HEK293 (cell line): ENCODE measurements around the gene CASKIN1.

Experiments used
- CTCF ChIP-seq: fragments of 450-650 bp; formaldehyde crosslinking; IDR thresholded peaks from 2 replicates; pipeline ENCODE4 v1.5.1; 2016; ENCODE audit warnings: missing biosample characterization, missing genetic modification characterization
- ELK4 ChIP-seq: IDR thresholded peaks from 2 replicates; pipeline ENCODE4 v1.6.1; 2011; ENCODE audit warnings: mild to moderate bottlenecking, low read depth, low read length, borderline replicate concordance
- PRDM10 ChIP-seq: fragments of 450-650 bp; formaldehyde crosslinking; IDR thresholded peaks from 2 replicates; pipeline ENCODE4 v1.5.1; 2016; ENCODE audit warnings: missing biosample characterization, missing genetic modification characterization
- RBAK ChIP-seq: fragments of 450-650 bp; formaldehyde crosslinking; IDR thresholded peaks from 2 replicates; pipeline ENCODE4 v1.5.1; 2016; ENCODE audit warnings: missing biosample characterization, missing genetic modification characterization
- YY2 ChIP-seq: fragments of 450-650 bp; formaldehyde crosslinking; IDR thresholded peaks from 2 replicates; pipeline ENCODE4 v1.5.1; 2016; ENCODE audit warnings: missing biosample characterization, missing genetic modification characterization
- ZBTB1 ChIP-seq: fragments of 450-650 bp; formaldehyde crosslinking; IDR thresholded peaks from 2 replicates; pipeline ENCODE4 v1.5.1; 2016; ENCODE audit warnings: missing biosample characterization, missing genetic modification characterization
- ZFP3 ChIP-seq: fragments of 450-650 bp; formaldehyde crosslinking; IDR thresholded peaks from 2 replicates; pipeline ENCODE4 v1.5.1; 2016; ENCODE audit warnings: low read depth, missing biosample characterization, missing genetic modification characterization
- ZFP69B ChIP-seq: fragments of 450-650 bp; formaldehyde crosslinking; IDR thresholded peaks from 2 replicates; pipeline ENCODE4 v1.5.1; 2016; ENCODE audit warnings: missing biosample characterization, missing genetic modification characterization
- ZNF280D ChIP-seq: fragments of 450-650 bp; formaldehyde crosslinking; IDR thresholded peaks from 2 replicates; pipeline ENCODE4 v1.5.1; 2016; ENCODE audit warnings: missing biosample characterization, missing genetic modification characterization
- ZNF341 ChIP-seq: fragments of 450-650 bp; formaldehyde crosslinking; IDR thresholded peaks from 2 replicates; pipeline ENCODE4; 2016; ENCODE audit warnings: low read depth, missing biosample characterization, missing genetic modification characterization

- TF ChIP-seq PRDM10 (tag by site-specific recombination) (no peak), YY2 (tag by site-specific recombination) (no peak), ZNF341 (tag by site-specific recombination) (no peak), ZFP69B (tag by site-specific recombination) (no peak), CTCF (tag by site-specific recombination) (no peak), ZBTB1 (tag by site-specific recombination) (no peak), ELK4 (no peak), RBAK (tag by site-specific recombination) (no peak), ZNF280D (tag by site-specific recombination) (no peak), ZFP3 (tag by site-specific recombination) (no peak)
Observed at GRCh38 chr16:2204416-2205103, 8.2 kb upstream of the CASKIN1 start.
